Esophagus muscularis mucosa (tissue), 4 donors: ENCODE data around the gene DAG1.

Source experiments
- CTCF ChIP-seq, 3 experiments: fragments of 200-600 bp in 2 of 3; fragments of 450-650 bp in 1 of 3; sonication (generic) in 2 of 3; IDR thresholded peaks; one replicate each; pipeline ENCODE4 v1.5.1; 2017 to 2019; ENCODE audit warnings: antibody characterized with exemption in 3 of 3, mild to moderate bottlenecking in 2 of 3, moderate library complexity in 1 of 3
- EP300 ChIP-seq: sonication (generic); formaldehyde crosslinking; IDR thresholded peaks from one replicate; pipeline ENCODE4 v1.6.1; 2017; ENCODE audit warnings: antibody characterized with exemption
- POLR2A ChIP-seq: fragments of 450-650 bp; IDR thresholded peaks from one replicate; pipeline ENCODE4 v1.6.1; 2017; ENCODE audit warnings: antibody characterized with exemption, moderate library complexity, mild to moderate bottlenecking, low read depth
- POLR2AphosphoS5 ChIP-seq, 2 donors: sonication (generic); formaldehyde crosslinking; IDR thresholded peaks; one replicate each; pipeline ENCODE4 v1.6.1; 2017; ENCODE audit warnings: antibody characterized with exemption in 2 of 2

- TF ChIP-seq POLR2A: no peak
- no peak for TF ChIP-seq POLR2AphosphoS5 (IDR thresholded peaks at IDR 0.05)
- no peak for TF ChIP-seq CTCF (IDR thresholded peaks at IDR 0.05)
- no peak for TF ChIP-seq EP300
Observed at GRCh38 chr3:49500205-49500731, 30.2 kb downstream of the DAG1 start.
